Tongue (tissue), 2 donors: ENCODE results near the gene IFT43. TPM values are rescaled to one million over a fixed set of nuclear protein-coding genes. Genes with fewer than 3 reads are reported as not detected.
"Not testable (repeated sequence)": the region's sequence is repeated elsewhere in the genome, so short reads cannot be mapped to it uniquely, and the experiment has no call there.

Source experiments
- DNase-seq: peaks from one replicate; pipeline ENCODE4 v3.0.0-alpha.2; 2015
- total RNA-seq: library from RNA; depleted of rRNA; stranded (reverse); fragments of >200 nt; gene quantifications from one replicate; pipeline ENCODE4 v1.2.3, GENCODE V29; 2014

The IFT43 gene
- total RNA-seq, 1 donor from 2014 or later = 22.0 TPM

DNA sequence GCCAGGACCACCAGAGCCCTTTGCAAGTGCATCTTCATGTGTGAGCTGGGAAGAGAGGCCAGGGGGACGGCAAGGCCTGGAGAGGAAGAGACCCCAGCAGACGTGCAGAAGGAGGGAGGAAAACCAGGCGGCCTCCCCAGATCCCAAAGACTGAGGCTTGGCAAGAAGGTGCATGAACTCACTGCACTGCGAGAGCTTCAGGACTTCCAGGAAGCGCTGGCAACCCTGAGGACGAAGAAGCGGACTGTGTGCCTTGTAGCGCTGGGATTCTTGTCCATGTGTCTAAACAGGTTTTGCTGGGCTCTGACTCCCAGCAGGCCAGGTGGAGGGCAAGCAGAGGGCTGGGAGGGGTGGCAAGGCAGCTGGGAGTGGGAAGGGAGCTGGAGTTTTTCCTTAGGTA is 4.7 kb upstream of the IFT43 start:
- DNase-seq = peak; percentile 49

- peak; percentile 97 for DNase-seq
Measured at GRCh38 chr14:75981426-75982265, 3.9 kb upstream of the IFT43 start, which contains the start of gene TGFB3. TGFB3 (minus strand) TSS chr14:75981995; CDS start chr14:75980893, 1,102 bp downstream.

GRCh38 chr14:75982266-75983018 is 3.1 kb upstream of the IFT43 start:
- DNase-seq = peak; percentile 95

GRCh38 chr14:75983019-75983358 is 2.6 kb upstream of the IFT43 start:
- no peak for DNase-seq

GRCh38 chr14:75984674-75985073 is 889 bp upstream of the IFT43 start:
- no peak for DNase-seq

DNA sequence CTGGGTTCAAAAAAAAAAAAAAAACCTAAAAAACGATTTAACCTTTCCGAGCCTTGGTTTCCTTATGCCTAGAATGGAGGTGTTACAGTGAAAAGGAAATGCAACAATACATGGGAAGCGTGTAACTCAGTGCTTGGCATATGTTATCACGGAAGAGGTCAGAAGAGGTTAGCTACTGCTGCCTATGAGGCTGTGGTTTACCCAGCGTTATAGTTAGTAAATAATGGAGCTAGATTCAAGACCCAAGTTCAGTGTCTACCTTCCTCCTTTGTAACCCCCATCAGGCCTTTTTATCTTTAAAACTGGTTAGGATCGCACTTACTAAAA is 839 bp downstream of the IFT43 start:
- DNase-seq = no peak

- no peak for DNase-seq
Measured at GRCh38 chr14:75987201-75987970, 1.8 kb downstream of the IFT43 start.

GRCh38 chr14:75989134-75989533 is 3.6 kb downstream of the IFT43 start:
- DNase-seq = no peak

DNA sequence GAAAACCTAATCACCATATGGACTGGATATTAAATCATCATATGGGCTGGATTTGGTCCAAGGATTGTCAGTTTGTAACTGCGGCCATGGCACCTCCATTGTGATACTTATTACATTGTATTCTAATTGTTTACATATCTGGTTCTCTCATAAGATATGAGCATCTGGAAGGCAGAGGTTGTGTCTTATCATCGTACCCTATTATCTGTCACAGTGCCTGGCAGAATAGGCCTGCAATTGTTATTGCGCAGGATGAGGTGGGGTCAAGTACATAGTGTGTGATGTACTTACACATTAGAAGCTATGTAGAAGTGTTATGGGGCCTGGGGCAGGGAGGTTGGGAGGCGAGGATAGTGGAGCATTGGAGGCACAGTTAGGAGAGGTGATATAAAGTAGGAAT is 4.7 kb downstream of the IFT43 start:
- no peak for DNase-seq

DNA sequence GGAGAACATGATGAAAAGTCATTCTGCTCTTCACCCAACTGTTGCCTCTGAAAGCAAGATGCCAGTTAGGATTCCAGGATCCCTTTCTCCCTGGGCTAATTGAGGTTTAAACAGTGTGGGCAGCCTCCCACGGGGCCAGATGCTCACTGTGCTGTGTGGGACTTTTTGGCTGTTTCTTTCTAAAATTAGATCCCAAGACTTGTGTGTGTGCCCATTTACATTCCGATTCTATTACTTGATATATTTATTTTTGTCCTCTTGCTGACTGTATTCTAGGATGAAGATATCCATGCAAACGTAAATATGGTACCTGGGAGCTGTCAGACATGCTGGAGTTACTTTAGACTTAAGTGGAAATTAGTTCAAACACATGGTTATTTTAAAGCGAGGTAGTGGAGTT is 6.2 kb downstream of the IFT43 start:
- no peak for DNase-seq

DNA sequence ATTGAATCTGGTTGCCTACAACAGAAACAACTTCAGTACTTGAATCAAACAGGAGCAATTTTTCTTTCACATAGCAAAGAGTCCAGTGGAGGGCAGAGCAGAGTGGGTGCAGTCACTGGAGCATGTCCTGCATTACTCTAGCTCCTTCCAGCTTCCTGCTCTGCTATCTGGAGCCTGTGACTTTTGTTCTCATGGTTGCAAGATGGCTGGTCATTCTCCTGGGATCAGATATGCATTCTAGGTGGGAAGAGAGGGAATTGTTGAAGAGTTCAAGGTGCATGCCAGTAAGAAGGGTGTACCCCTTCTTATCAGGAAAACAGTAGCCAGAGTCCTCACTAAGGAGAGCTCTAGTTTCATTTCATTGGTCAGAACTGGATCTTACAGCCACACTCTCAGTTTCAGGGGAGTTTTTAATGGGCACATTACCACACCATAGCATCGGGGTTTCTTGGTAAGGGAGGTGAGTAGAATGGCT is 8.0 kb downstream of the IFT43 start:
- no peak for DNase-seq

DNA sequence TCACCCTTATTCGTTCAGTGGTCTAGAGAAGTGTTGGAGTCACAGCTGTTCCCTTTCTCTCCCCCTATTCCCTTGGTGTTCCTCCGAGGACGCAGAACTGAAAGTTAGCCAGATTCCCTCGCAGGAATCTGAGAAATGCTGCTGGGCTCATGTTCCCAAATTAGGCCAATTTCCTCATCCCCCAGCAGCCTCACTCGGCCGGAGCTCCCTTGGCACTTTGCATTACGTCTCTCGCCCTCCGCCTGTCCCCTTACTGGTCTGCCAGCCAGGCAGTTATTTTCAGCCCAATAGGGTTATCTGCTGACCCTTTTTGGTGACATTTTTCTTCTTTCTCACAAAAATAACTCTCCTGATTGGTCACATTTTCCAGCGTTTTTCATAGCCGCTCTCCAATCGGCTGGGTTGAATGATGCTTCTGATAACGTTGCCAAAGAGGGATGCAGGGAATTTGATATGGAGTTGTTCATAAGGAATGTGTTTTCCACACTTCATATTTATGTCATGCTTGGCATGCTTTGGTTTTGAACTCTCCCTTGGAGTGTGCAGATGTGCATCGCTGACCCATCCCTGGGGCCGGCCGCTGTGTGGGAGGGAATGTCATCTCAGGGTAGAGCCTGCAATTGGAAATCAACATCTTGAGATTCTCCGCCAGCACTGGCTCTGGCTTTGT is 9.9 kb downstream of the IFT43 start:
- DNase-seq = peak; percentile 93

GRCh38 chr14:75996488-75996887 is 10.9 kb downstream of the IFT43 start:
- DNase-seq = no peak

- DNase-seq = no peak
Measured at GRCh38 chr14:75999511-76000190, 14.1 kb downstream of the IFT43 start.

DNA sequence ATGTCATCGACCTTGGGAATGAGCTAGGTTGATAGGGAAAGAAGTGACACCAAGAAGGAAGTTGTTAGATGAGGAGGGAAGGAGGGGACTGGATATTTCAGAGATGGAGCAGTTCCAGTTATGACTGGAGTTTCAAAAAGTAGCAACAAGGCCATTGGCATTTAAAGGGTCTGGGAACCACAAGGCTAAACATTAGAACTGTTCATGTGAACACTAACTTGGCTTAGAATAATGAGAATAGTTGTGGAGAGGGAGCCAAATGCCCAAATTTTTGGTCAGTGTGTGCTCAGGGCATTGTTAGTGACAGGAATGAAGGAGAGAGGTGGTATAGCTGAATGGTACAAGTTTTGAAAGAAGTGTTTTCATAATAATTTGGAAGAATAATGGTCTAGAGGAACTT is 16.8 kb downstream of the IFT43 start:
- no peak for DNase-seq

DNA sequence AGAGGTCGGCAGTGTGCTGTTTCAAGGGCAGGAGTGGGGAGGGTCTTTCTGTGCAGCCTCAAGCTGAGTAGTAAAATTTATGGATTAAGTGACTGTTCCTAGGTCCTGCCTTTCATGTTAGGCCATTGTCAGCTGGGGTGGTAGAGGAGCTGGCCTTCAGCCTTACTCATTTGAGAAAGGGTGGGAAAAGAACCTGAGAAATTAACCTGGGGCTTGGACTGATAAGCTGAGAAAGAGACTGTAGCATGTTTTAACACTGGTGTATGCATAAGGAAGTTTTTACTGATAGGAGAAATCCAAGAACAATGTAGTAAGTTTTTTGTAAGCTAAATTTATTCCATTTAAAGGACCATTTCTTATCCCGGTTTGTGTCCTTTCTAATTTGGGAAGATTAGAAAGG is 20.7 kb downstream of the IFT43 start:
- DNase-seq = no peak

DNA sequence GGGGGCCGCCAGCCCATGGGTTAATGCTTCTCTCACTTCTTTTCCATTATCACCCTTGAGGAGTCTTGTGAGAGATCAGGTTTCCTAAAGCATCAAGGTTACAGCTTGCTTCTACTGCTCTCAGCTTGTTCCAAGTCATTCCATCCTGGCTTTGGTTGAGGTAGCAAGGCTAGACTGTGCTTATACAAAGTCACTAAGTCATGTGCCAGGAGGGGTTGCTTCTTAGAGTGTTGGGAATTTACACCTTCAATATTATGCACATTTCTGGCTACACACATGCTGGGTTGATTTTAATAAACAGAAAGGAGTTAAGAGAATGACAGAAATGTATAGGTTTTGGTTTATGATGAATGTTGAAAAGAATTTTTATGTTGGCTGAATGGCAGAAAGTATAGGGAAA is 21.8 kb downstream of the IFT43 start:
- DNase-seq = no peak

GRCh38 chr14:76007852-76008251 is 22.3 kb downstream of the IFT43 start:
- no peak for DNase-seq

DNA sequence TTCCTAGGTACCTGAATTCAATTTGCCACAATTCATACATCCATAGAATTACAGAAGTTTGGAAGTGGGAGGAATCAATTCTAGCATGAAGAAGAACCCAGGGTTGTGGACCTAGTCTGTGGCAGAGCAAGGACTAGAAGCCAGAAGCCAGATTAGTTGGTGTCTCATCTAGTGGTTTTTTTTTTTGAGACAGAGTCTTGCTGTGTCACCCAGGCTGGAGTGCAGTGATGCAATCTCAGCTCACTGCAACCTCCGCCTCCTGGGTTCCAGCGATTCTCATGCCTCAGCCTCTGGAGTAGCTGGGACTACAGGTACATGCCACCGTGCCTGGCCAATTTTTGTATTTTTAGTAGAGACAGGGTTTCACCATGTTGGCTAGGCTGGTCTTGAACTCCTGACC is 24.1 kb downstream of the IFT43 start:
- not testable (repeated sequence) for DNase-seq

DNA sequence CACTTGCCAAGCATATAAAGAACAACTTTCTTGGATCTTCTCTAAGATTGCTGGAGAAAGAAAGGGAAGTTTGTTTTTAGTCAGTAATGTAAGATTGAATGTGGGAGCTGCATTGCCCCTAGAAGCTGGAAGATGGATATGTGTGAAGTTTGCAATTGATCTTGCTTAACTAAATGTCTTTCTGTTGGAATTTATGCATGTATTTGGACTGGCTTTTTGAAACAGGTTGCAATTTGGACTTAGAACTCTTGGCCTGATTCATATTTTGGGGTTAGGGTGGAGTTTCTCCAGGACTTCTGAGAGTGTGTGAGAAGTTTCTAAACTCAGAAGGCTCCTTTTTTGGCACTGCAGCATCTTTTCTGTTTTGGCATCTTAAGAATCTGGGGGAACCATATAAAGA is 26.4 kb downstream of the IFT43 start:
- DNase-seq = no peak

- DNase-seq = peak; percentile 76
Measured at GRCh38 chr14:76012354-76012753, 26.8 kb downstream of the IFT43 start.

GRCh38 chr14:76015191-76015590 is 29.6 kb downstream of the IFT43 start:
- DNase-seq = no peak
